ENCODE results near the gene CNTN3. TPM values are rescaled to one million over a fixed set of nuclear protein-coding genes. Genes with fewer than 3 reads are reported as not detected.

Gene CNTN3
- total RNA-seq, 3 donors from 2014 or later: 6.2 to 15.6 (median 8.1) TPM

- ATAC-seq (peak; percentile 95), DNase-seq (no peak)
- Histone ChIP-seq H3K4me3 (no peak overlapping the region), H3K36me3 (ENCODE audit: low read depth) (no peaks in the 10 kb centered on the region), H3K4me1 (ENCODE audit: low read depth) (no peaks in the 10 kb centered on the region), H3K9me3 (no peaks in the 10 kb centered on the region)
- no peak for TF ChIP-seq CTCF (IDR thresholded peaks at IDR 0.05)
- intact Hi-C loops (cut with DNase I, micrococcal nuclease): no loop called here
Observed at GRCh38 chr3:74602471-74602870, 12.0 kb downstream of the CNTN3 start.

- intact Hi-C loops (cut with DNase I, micrococcal nuclease): no loop called here
- ATAC-seq (peak; percentile 48), DNase-seq (no peak)
- Histone ChIP-seq H3K4me1 (ENCODE audit: low read depth) (no peaks in the 10 kb centered on the region), H3K36me3 (ENCODE audit: low read depth) (no peaks in the 10 kb centered on the region), H3K4me3 (no peak overlapping the region), H3K9me3 (no peaks in the 10 kb centered on the region)
- TF ChIP-seq CTCF (IDR thresholded peaks at IDR 0.05): no peak
Observed at GRCh38 chr3:74601793-74602192, 12.7 kb downstream of the CNTN3 start.

DNA sequence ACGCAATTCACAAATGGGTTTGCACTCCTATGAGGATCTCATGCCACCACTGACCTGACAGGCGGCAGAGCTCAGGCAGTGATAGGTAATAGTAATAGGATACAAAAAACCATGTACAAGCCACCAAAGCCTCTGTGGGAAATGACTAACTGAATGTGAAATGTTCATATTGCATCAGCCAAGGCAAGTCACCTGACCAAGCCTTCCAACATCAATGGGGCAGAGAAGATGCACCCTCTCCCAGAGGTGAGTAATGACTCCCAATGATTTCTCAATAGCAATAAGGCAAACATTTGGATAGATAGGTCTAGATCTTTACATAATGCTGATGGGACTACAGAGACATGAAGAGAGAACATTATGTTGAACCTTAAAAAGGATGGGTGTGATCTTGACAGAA is 14.9 kb downstream of the CNTN3 start:
- Histone ChIP-seq H3K9me3 (no peaks in the 10 kb centered on the region), H3K4me1 (ENCODE audit: low read depth) (no peaks in the 10 kb centered on the region), H3K36me3 (ENCODE audit: low read depth) (no peaks in the 10 kb centered on the region), H3K4me3 (no peak overlapping the region)
- TF ChIP-seq CTCF (IDR thresholded peaks at IDR 0.05): no peak
- ATAC-seq: no peak
- intact Hi-C loops (cut with DNase I, micrococcal nuclease): no loop called here
- no peak for DNase-seq

DNA sequence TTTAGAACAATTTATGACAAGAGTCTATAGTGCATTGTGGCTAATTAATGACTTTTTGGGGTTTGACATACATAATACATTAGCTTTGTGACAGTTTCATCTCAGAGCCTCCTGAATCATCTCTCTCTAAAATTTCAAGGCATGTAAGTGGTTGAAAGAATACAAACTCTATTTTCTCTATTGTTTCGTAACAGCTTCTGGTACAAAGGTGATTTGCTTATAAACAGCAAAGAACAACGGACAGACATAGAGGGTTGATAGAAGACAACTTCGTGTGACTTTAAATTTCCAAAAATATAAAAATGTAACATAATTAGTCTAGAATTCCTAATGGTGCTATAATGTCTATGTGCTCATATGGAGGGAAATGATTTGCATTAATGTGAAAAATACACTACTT is 21.3 kb downstream of the CNTN3 start:
- no peak overlapping the region for H3K4me3 ChIP-seq
- ATAC-seq (no peak), DNase-seq (no peak)
- no peaks in the 10 kb centered on the region for H3K36me3 ChIP-seq (ENCODE audit: low read depth)
- no peaks in the 10 kb centered on the region for H3K4me1 ChIP-seq (ENCODE audit: low read depth)
- TF ChIP-seq CTCF (IDR thresholded peaks at IDR 0.05): no peak
- intact Hi-C loops (cut with DNase I, micrococcal nuclease): no loop called here
- no peaks in the 10 kb centered on the region for H3K9me3 ChIP-seq

GRCh38 chr3:74592359-74592758 is 22.1 kb downstream of the CNTN3 start:
- Histone ChIP-seq H3K4me1 (ENCODE audit: low read depth) (no peaks in the 10 kb centered on the region), H3K36me3 (ENCODE audit: low read depth) (no peaks in the 10 kb centered on the region), H3K4me3 (no peak overlapping the region), H3K9me3 (no peaks in the 10 kb centered on the region)
- DNase-seq (no peak), ATAC-seq (no peak)
- intact Hi-C loops (cut with DNase I, micrococcal nuclease): no loop called here
- TF ChIP-seq CTCF (IDR thresholded peaks at IDR 0.05): no peak

GRCh38 chr3:74591946-74592345 is 22.5 kb downstream of the CNTN3 start:
- DNase-seq (no peak), ATAC-seq (no peak)
- intact Hi-C loops (cut with DNase I, micrococcal nuclease): no loop called here
- Histone ChIP-seq H3K9me3 (no peaks in the 10 kb centered on the region), H3K4me3 (no peak overlapping the region), H3K4me1 (ENCODE audit: low read depth) (no peaks in the 10 kb centered on the region), H3K36me3 (ENCODE audit: low read depth) (no peaks in the 10 kb centered on the region)
- no peak for TF ChIP-seq CTCF (IDR thresholded peaks at IDR 0.05)

All from mucosa of descending colon (tissue), 3 donors.